A673 (cell line): ENCODE measurements around the gene SPTBN2.

Experiments
- CTCF ChIP-seq: fragments of 300-800, 200-600 bp; sonication (generic); conservative IDR thresholded peaks from 2 replicates; pipeline ENCODE4 v1.5.1; 2017; ENCODE audit warnings: low read depth, mild to moderate bottlenecking, antibody characterized with exemption, low read length, moderate library complexity, mixed read lengths
- EZH2 ChIP-seq: fragments of 200-600 bp; sonication (generic); IDR thresholded peaks from 2 replicates; pipeline ENCODE4 v1.6.1; 2017; ENCODE audit warnings: borderline replicate concordance, low read depth, mild to moderate bottlenecking, mixed read lengths, antibody characterized with exemption, low read length; ENCODE audit not compliant: poor library complexity, severe bottlenecking

- TF ChIP-seq CTCF (no peak), EZH2 (no peak)
These were observed 20.9 kb downstream of the SPTBN2 start for GRCh38 chr11:66708094-66708493.
